ENCODE data around the gene ZNF276. TPM values are rescaled to one million over a fixed set of nuclear protein-coding genes. Genes with fewer than 3 reads are reported as not detected.

ZNF276 gene
- total RNA-seq, 2 donors from 2014 or later, result 28.2 to 32.6 TPM

DNA sequence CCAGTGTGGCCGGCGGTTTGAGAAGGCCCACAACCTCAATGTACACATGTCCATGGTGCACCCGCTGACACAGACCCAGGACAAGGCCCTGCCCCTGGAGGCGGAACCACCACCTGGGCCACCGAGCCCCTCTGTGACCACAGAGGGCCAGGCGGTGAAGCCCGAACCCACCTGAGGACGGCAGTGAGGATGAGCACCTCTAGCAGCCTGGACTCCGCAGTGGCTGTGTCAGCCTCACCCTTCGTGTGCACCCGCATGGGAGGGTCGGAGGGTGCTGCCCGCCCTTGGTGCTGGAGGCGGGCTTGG lies 16.7 kb downstream of the ZNF276 start:
- Histone ChIP-seq H3K4me1 (ENCODE audit: control insufficient read depth, insufficient read depth, low read length) (no peaks in the 10 kb centered on the region), H3K36me3 (ENCODE audit: control insufficient read depth, insufficient read depth, low read length) (peaks cover 96% of the 10 kb centered on the region), H3K4me3 (ENCODE audit: low read length) (no peak overlapping the region), H3K27ac (ENCODE audit: low read depth, low read length) (no peak overlapping the region), H3K9me3 (ENCODE audit: control insufficient read depth, low read length) (no peaks in the 10 kb centered on the region), H3K27me3 (ENCODE audit: control insufficient read depth, insufficient read depth, low read length, poor library complexity, severe bottlenecking) (no peaks in the 10 kb centered on the region), H3K9ac (ENCODE audit: extremely low read depth, low read length, poor library complexity, severe bottlenecking) (no peak overlapping the region)
- 96 to 98% methylated on average over 13 to 14 of the region's 14 CpGs for WGBS, 2 experiments (ENCODE audit: insufficient coverage in 1 of 2, insufficient read length in 1 of 2)
- TF ChIP-seq, protein P1, sequence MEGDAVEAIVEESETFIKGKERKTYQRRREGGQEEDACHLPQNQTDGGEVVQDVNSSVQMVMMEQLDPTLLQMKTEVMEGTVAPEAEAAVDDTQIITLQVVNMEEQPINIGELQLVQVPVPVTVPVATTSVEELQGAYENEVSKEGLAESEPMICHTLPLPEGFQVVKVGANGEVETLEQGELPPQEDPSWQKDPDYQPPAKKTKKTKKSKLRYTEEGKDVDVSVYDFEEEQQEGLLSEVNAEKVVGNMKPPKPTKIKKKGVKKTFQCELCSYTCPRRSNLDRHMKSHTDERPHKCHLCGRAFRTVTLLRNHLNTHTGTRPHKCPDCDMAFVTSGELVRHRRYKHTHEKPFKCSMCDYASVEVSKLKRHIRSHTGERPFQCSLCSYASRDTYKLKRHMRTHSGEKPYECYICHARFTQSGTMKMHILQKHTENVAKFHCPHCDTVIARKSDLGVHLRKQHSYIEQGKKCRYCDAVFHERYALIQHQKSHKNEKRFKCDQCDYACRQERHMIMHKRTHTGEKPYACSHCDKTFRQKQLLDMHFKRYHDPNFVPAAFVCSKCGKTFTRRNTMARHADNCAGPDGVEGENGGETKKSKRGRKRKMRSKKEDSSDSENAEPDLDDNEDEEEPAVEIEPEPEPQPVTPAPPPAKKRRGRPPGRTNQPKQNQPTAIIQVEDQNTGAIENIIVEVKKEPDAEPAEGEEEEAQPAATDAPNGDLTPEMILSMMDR (conservative IDR thresholded peaks at IDR 0.05), result no peak
- no peaks in the 10 kb centered on the region for H3K4me1 Mint-ChIP-seq
- no peak overlapping the region for H3K27ac Mint-ChIP-seq
- H3K4me3 Mint-ChIP-seq, result no peak overlapping the region
- no peaks in the 10 kb centered on the region for H3K9me3 Mint-ChIP-seq
- no peak for DNase-seq
- no peaks in the 10 kb centered on the region for H3K27me3 Mint-ChIP-seq (ENCODE audit: insufficient read depth)
- H3K36me3 Mint-ChIP-seq (ENCODE audit: low read depth), result peaks cover 85% of the 10 kb centered on the region

DNA sequence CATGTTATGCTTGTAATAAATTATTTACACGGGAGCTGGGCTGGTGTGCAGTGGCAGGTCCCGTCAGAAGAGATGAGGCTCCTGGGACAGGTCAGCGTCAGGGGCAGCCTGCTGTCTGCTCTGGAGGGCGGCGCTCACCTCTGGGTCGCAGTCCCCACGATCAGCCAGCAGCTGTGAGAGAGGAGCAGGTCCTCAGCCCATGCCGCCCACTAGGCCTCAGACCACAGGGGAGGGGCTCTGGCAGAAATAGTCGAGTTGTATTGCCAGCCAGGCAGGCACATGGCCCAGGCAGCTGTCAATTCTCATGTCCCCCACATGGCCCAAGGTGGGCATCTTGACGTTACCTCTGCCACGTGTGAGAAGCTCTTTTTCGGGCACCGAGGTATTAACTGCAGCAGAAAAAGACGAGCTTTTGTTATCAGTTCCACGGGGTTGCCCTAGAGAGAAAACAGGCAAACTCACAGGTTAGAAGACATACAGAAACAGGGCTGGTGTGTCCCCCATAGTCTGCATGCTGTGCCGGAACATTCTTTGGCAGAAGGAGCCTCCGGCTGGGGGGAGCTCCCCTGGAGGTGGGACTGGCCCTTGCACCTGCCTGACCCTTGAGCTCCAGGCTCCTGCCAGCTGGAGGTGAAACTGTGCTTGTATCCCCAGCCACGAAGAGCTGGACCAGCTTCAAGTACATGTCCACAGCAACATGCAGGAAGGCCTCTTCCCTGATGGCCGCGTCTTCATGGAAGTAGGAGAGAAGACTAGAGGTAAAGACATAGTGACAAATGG lies 17.4 kb downstream of the ZNF276 start:
- no peaks in the 10 kb centered on the region for H3K27me3 ChIP-seq (ENCODE audit: control insufficient read depth, insufficient read depth, low read length, poor library complexity, severe bottlenecking)
- TF ChIP-seq, protein P1 (conservative IDR thresholded peaks at IDR 0.05), result peak; percentile 19
- H3K4me3 ChIP-seq (ENCODE audit: low read length), result no peak overlapping the region
- Mint-ChIP-seq H3K27me3 (ENCODE audit: insufficient read depth) (no peaks in the 10 kb centered on the region), H3K9me3 (no peaks in the 10 kb centered on the region), H3K4me1 (no peaks in the 10 kb centered on the region), H3K27ac (no peak overlapping the region), H3K36me3 (ENCODE audit: low read depth) (peaks cover 83% of the 10 kb centered on the region), H3K4me3 (no peak overlapping the region)
- DNase-seq, result peak; percentile 52
- H3K27ac ChIP-seq (ENCODE audit: low read depth, low read length), result no peak overlapping the region
- H3K9me3 ChIP-seq (ENCODE audit: control insufficient read depth, low read length), result no peaks in the 10 kb centered on the region
- H3K36me3 ChIP-seq (ENCODE audit: control insufficient read depth, insufficient read depth, low read length), result peaks cover 97% of the 10 kb centered on the region
- no peak overlapping the region for H3K9ac ChIP-seq (ENCODE audit: extremely low read depth, low read length, poor library complexity, severe bottlenecking)
- WGBS, 2 experiments (ENCODE audit: insufficient coverage in 1 of 2, insufficient read length in 1 of 2), result 93 to 95% methylated on average over 19 to 20 of the region's 20 CpGs
- no peaks in the 10 kb centered on the region for H3K4me1 ChIP-seq (ENCODE audit: control insufficient read depth, insufficient read depth, low read length)

DNA sequence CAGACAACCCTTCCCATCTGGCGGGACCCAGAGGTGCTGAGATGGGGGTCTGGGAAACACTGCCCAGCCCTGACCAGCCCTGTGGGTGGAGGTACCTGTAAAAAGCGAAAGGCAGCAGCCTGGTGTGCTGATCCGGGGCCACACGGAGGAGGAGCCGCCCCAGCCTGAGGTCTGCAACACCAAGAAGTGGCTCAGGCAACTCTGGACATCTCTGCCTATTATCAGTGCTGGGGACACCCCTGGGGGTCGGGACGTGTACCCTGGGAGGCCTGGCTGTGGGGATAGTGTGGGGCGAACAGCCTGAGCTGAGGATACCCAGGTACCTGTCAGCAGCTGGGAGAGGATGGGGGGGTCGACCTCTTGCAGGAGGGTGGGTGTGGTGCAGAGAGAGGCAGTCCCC lies 18.0 kb downstream of the ZNF276 start:
- Mint-ChIP-seq H3K27me3 (ENCODE audit: insufficient read depth) (no peaks in the 10 kb centered on the region), H3K9me3 (no peaks in the 10 kb centered on the region), H3K4me3 (no peak overlapping the region), H3K36me3 (ENCODE audit: low read depth) (peaks cover 81% of the 10 kb centered on the region), H3K27ac (no peak overlapping the region), H3K4me1 (no peaks in the 10 kb centered on the region)
- no peaks in the 10 kb centered on the region for H3K9me3 ChIP-seq (ENCODE audit: control insufficient read depth, low read length)
- peaks cover 97% of the 10 kb centered on the region for H3K36me3 ChIP-seq (ENCODE audit: control insufficient read depth, insufficient read depth, low read length)
- H3K27me3 ChIP-seq (ENCODE audit: control insufficient read depth, insufficient read depth, low read length, poor library complexity, severe bottlenecking), result no peaks in the 10 kb centered on the region
- H3K4me1 ChIP-seq (ENCODE audit: control insufficient read depth, insufficient read depth, low read length), result no peaks in the 10 kb centered on the region
- WGBS, 2 experiments (ENCODE audit: insufficient coverage in 1 of 2, insufficient read length in 1 of 2), result 88 to 90% methylated on average over 5 to 9 of the region's 9 CpGs
- no peak overlapping the region for H3K27ac ChIP-seq (ENCODE audit: low read depth, low read length)
- H3K4me3 ChIP-seq (ENCODE audit: low read length), result no peak overlapping the region
- TF ChIP-seq, protein P1 (conservative IDR thresholded peaks at IDR 0.05), result no peak
- no peak overlapping the region for H3K9ac ChIP-seq (ENCODE audit: extremely low read depth, low read length, poor library complexity, severe bottlenecking)
- no peak for DNase-seq
